Fibroblast of upper back skin (primary cell): ENCODE measurements around the gene NLRP12.
A peak's percentile ranks its signal among the peaks of the same experiment; 100 is the strongest.
"Not testable (repeated sequence)": the region's sequence is repeated elsewhere in the genome, so short reads cannot be mapped to it uniquely, and the experiment has no call there.

ENCODE experiments used
- DNase-seq: peaks from one replicate; pipeline ENCODE4 v3.0.0-alpha.2; 2013

Gene NLRP12, protein sequence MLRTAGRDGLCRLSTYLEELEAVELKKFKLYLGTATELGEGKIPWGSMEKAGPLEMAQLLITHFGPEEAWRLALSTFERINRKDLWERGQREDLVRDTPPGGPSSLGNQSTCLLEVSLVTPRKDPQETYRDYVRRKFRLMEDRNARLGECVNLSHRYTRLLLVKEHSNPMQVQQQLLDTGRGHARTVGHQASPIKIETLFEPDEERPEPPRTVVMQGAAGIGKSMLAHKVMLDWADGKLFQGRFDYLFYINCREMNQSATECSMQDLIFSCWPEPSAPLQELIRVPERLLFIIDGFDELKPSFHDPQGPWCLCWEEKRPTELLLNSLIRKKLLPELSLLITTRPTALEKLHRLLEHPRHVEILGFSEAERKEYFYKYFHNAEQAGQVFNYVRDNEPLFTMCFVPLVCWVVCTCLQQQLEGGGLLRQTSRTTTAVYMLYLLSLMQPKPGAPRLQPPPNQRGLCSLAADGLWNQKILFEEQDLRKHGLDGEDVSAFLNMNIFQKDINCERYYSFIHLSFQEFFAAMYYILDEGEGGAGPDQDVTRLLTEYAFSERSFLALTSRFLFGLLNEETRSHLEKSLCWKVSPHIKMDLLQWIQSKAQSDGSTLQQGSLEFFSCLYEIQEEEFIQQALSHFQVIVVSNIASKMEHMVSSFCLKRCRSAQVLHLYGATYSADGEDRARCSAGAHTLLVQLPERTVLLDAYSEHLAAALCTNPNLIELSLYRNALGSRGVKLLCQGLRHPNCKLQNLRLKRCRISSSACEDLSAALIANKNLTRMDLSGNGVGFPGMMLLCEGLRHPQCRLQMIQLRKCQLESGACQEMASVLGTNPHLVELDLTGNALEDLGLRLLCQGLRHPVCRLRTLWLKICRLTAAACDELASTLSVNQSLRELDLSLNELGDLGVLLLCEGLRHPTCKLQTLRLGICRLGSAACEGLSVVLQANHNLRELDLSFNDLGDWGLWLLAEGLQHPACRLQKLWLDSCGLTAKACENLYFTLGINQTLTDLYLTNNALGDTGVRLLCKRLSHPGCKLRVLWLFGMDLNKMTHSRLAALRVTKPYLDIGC

DNA sequence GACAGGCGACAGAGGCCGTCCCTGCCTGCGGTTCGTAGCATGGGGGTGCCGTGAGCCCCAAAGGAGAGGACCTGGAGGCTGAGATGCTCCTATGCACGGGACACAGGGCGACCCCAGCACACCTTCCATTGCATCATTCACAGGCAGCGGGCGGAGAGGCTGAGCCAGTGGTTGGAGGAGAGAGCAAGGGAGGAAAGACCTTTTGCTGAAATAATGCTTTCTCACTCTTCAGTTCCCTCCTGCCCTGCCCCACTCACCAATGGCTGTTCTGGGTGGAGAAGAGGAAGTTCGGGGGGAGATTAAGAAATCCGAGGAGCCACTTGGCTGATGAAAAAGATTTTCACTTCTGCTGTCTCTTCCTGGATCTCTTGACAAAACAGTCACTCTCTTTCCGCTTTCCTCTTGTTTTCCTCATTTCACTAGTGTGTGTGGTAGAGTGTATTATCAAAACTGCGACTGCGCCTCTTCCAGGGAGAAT, at the start of gene NLRP12:
Gene NLRP12 (minus strand): TSS at position 181 of the 478 bp plus-strand sequence. CDS start 140 bp downstream, at position 41.
- DNase-seq: no peak

GRCh38 chr19:53872762-53873161, 48.6 kb upstream of the NLRP12 start:
- no peak for DNase-seq

GRCh38 chr19:53871454-53871853, 47.3 kb upstream of the NLRP12 start:
- DNase-seq: no peak

GRCh38 chr19:53870485-53870844, 46.4 kb upstream of the NLRP12 start:
- no peak for DNase-seq

- DNase-seq: not testable (repeated sequence)
Measured at GRCh38 chr19:53869805-53870484, 45.8 kb upstream of the NLRP12 start.

DNA sequence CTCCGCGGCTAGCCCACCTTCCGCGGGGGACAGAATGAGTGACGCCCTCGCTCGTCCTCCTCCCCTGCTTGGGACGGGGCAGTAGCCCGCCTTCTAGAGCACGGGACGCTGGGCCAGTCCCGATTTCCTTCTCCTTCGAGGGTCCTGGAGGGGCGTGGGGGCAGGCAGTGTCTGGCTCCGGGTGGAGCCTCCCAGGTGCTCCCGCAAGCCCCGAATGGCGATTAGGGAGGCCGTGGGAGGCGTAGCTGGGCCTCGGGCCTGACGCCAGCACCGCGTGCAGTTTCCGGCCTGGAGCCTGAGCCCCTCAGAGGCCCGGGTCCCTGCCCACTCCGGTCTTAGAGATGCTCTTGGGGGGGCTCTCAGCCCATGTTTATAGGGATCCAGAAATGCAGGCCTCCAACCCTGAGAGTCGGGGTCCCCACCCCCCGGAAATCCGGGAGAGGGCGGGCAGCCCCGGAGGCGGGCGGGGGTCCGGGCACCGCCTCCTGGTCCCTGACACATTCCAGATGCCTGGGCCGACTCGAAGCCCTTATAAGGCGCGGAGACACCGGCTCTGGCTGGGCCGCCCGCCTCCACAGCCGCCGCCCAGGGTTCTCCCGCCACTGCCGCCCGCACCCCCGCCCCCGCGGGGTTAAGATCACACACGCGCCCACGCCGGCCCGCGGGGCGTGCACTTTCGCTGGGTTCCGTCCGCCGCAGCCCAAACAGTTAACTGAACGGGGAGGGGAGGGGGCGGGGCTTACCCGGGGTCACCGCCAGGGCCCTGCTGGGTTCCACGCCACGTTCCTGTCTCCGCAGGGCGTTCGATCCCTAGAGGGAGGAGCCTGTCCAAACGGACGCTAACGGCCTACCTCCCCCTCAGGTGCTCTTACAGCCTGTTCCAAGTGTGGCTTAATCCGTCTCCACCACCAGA, 45.0 kb upstream of the NLRP12 start:
- peak; percentile 89 for DNase-seq

DNA sequence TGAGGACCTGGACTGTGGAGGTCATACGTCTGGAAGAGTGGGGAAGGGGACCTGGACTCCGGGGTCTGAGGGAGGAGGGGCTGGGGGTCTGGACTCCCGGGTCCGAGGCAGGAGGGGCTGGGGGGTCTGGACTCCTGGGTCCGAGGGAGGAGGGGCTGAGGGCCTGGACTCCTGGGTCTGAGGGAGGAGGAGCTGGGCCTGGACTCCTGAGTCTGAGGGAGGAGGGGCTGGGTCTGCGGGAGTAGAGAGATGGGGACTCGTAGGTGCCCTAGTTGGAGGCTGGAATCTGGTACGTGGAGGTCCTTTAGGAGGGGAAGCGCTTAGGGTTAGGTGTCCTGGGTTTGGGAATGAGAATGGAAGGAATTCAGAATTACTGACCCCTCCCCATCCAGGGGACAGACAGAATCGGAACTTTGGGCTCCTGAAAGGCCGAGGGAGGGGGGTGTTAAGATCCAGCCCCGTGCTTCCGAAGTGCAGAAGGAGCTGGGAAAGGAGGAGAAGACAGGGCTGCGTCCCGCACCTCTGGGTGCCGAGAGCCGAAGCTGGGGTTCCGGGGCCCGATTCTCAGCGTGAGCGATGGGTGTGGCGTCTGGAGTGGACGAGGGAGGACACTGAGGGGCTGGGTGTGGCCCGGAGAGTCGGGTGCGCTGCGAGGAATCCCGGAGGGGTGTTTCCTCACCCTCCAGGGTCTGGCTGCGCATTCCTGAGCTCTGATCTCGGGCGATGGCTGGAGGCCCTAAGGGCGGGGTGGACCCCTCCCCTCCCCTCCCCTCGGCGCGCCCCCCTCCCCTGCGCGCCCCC, 44.2 kb upstream of the NLRP12 start:
- peak; percentile 65 for DNase-seq

DNA sequence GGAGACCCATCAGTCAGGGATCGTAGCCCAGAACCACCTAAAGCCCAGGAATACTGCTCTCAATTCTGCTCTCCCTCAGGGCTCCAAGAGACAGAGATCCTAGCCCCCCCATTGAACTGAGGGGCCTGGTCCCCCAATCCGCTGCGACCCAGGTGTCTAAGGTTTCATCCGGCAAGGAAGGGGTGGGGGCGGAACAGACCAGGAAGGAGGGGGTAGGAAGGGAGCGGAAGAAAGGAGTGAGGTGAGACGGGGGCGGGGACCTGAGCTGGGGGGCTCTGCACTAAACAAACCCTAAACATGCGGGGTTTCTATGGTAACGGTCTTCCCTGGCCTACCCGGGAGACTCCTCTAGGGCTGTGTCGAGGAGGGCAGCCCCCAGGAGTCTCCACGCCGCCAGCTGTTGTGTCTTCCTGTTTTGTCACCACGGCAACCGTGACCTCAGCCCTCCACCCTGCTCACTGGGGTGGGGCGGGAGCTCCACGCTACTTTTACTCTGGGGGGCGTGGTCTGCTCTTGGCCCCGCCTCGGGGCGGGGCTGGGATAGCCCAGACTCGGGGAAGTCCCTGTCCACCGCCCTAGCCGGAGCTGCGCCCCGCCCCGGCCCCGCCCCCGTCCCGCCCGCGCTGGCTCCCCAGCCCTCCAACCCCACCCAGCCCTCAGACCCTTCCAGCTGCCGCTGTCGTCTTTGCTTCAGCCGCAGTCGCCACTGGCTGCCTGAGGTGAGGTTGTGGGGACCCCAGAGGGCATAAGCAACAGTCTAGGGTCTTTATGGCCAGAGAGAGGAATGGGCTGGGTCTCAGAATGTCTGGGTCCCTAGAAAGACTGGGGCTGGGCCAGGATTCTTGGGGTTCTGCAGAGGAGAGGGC, 43.3 kb upstream of the NLRP12 start, which contains the start of gene MYADM:
Gene MYADM (plus strand): TSS at position 659 of the 866 bp plus-strand sequence. CDS start 5,647 bp downstream, outside the sequence.
- DNase-seq: peak; percentile 99

DNA sequence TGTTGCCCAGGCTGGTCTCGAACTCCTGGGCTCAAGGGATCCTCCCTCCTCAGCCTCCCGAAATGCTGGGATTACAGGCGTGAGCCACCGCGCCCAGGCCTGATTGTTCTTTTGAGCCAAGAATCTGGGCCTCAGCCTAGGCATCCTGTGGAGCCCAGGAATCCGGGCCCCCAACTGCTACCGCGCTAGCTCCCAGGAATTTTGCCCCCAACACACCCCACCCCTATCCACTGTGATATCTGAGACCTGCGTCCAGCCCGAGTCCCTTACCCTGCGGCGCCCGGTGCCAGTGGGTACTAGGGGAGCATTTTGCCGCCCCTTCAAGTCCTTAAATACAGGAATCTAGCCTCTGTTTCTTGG, 42.7 kb upstream of the NLRP12 start:
- no peak for DNase-seq

- peak; percentile 51 for DNase-seq
Measured at GRCh38 chr19:53865918-53866864, 42.1 kb upstream of the NLRP12 start.

DNA sequence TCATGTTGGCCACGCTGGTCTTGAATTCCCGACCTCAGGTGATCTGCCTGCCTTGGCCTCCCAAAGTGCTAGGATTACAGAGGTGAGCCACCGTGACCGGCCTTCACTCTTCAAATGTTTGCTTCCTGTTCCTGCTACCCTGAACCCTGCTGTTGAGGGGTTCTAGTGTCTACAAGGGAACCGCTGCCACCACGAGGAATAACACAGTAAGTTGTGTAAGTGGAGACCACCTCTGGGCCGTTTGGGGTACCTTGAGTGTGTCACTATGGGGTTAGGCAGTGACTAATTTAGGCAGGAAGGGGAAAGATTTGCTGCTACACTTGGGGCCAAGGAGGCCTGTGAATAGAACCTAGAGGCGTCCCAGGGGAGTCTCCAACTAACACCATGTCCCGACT, 41.4 kb upstream of the NLRP12 start:
- DNase-seq: no peak

GRCh38 chr19:53864308-53864836, 40.3 kb upstream of the NLRP12 start:
- no peak for DNase-seq

- DNase-seq: no peak
Measured at GRCh38 chr19:53853707-53854106, 29.6 kb upstream of the NLRP12 start.

GRCh38 chr19:53849237-53849676, 25.1 kb upstream of the NLRP12 start:
- peak; percentile 90 for DNase-seq

- no peak for DNase-seq
Measured at GRCh38 chr19:53847555-53847954, 23.4 kb upstream of the NLRP12 start.

- DNase-seq: no peak
Measured at GRCh38 chr19:53844849-53845246, 20.7 kb upstream of the NLRP12 start.

DNA sequence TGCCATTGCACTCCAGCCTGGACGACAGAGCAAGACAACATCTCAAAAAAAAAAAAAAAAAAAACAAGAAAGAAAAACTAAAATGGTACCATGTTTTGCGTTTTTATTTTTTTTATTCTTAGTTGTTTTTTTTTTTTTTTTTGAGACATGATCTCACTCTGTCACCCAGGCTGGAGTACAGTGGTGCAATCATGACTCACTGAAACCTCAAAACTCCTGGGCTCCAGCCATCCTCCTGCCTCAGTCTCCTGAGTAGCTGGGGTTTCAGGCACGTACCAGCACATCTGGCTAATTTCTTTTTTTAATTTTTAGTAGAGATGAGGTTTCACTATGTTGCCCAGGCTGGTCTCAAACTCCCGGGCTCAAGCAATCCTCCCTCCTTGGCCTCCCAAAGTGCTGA, 16.8 kb upstream of the NLRP12 start:
- peak; percentile 91 for DNase-seq

GRCh38 chr19:53840241-53840640, 16.1 kb upstream of the NLRP12 start:
- DNase-seq: not testable (repeated sequence)
